GM19372 (cell line): ENCODE measurements around the gene GLS2.
A peak's percentile ranks its signal among the peaks of the same experiment; 100 is the strongest.
"Not testable (repeated sequence)": the region's sequence is repeated elsewhere in the genome, so short reads cannot be mapped to it uniquely, and the experiment has no call there.

Experiments used
- ATAC-seq: cut with Tn5 transposase; IDR thresholded peaks from one replicate; pipeline ENCODE4 v1.9.1; 2021; ENCODE audit warnings: mild to moderate bottlenecking, low read depth, moderate library complexity; ENCODE audit not compliant: unreplicated experiment

GLS2 gene

GRCh38 chr12:56488041-56488955 lies at the start of gene GLS2:
TSS of gene GLS2 (minus strand) at chr12:56488161. CDS start at chr12:56488118, 43 bp downstream.
- peak; percentile 87 for ATAC-seq

GRCh38 chr12:56537546-56537945 lies 49.6 kb upstream of the GLS2 start:
- no peak for ATAC-seq

- ATAC-seq, result no peak
These were observed 42.6 kb upstream of the GLS2 start for GRCh38 chr12:56530390-56531055.

GRCh38 chr12:56529656-56530055 lies 41.7 kb upstream of the GLS2 start:
- no peak for ATAC-seq

- ATAC-seq, result no peak
These were observed 40.9 kb upstream of the GLS2 start for GRCh38 chr12:56528846-56529245.

- ATAC-seq, result no peak
These were observed 34.6 kb upstream of the GLS2 start for GRCh38 chr12:56522411-56523193.

GRCh38 chr12:56521590-56522371 lies 33.8 kb upstream of the GLS2 start, which contains the start of gene RBMS2:
TSS of gene RBMS2 (plus strand) at chr12:56521820. CDS start at chr12:56522024, 204 bp downstream.
- no peak for ATAC-seq

GRCh38 chr12:56521209-56521589 lies 33.2 kb upstream of the GLS2 start:
- ATAC-seq, result no peak

GRCh38 chr12:56520506-56520905 lies 32.5 kb upstream of the GLS2 start:
- ATAC-seq, result no peak

- ATAC-seq, result no peak
These were observed 32.1 kb upstream of the GLS2 start for GRCh38 chr12:56520048-56520447.

GRCh38 chr12:56518570-56518969 lies 30.6 kb upstream of the GLS2 start:
- ATAC-seq, result no peak

GRCh38 chr12:56517854-56518253 lies 29.9 kb upstream of the GLS2 start:
- ATAC-seq, result no peak

- not testable (repeated sequence) for ATAC-seq
These were observed 26.0 kb upstream of the GLS2 start for GRCh38 chr12:56514014-56514318.

GRCh38 chr12:56510786-56511185 lies 22.8 kb upstream of the GLS2 start:
- ATAC-seq, result no peak

- not testable (repeated sequence) for ATAC-seq
These were observed 11.9 kb upstream of the GLS2 start for GRCh38 chr12:56499879-56500278.

- not testable (repeated sequence) for ATAC-seq
These were observed 11.5 kb upstream of the GLS2 start for GRCh38 chr12:56499452-56499851.

GRCh38 chr12:56498126-56498902 lies 10.4 kb upstream of the GLS2 start:
- ATAC-seq, result not testable (repeated sequence)

GRCh38 chr12:56496704-56497103 lies 8.7 kb upstream of the GLS2 start:
- not testable (repeated sequence) for ATAC-seq

- ATAC-seq, result not testable (repeated sequence)
These were observed 6.5 kb upstream of the GLS2 start for GRCh38 chr12:56494481-56494880.

GRCh38 chr12:56494106-56494415 lies 6.1 kb upstream of the GLS2 start:
- not testable (repeated sequence) for ATAC-seq
